ENCODE results near the gene NTRK3. TPM values are rescaled to one million over a fixed set of nuclear protein-coding genes. Genes with fewer than 3 reads are reported as not detected.
A peak's percentile ranks its signal among the peaks of the same experiment; 100 is the strongest.

NTRK3 gene
- total RNA-seq (2014; rRNA removed; shearing (Covaris generic)): 2.3 and 3.5 TPM in 2 replicates

DNA sequence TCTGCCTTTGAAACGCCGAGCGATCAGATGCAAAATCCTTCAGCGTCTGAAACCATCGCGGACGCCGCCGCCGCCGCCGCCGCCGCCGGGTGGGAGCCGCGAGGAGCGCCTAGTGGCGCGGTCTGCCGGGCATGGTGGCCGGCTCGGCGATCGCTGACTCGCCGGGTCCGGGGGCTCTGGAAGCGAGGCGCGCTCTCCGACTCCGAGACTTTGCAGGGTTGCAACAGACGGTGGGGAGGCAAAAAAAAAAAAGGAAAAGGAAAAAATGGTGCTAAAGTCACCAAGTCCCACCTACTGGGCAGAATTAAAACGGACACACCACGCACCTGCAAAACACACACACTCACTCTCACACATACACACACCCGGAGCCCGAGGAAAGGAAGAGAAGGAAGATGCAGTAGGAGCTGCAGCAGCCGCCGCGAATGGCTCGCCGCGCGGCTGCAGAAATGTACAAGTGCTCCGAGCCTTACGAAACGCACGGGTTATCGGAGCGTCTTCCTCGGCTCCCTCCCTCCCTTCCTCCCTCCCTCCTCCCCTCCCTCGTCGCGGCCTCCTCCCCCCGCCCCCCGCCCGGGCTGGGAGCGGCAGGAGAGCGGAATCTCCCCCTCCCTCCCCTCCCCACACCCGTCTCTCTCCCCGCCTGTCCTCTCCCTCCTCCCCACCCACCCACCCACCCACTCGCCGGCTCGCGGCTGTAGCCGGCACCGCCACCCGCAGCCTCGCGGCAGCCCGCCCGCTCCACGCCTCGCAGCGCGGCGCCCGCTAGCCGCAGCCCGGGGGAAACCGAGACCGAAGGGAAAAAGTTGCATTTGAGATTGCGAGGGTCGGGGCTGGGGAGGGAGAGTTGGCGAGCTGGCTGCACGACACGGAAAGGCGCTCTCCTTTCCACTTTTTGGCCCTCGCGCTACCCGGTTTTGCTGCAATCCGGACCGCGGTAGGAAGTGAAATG lies at the start of gene NTRK3:
NTRK3 (minus strand) TSS at position 461 of the 952 bp plus-strand sequence. CDS start 586 bp downstream, outside the sequence.
- DNase-seq: peak; percentile 93
- Histone ChIP-seq H3K36me3 (replicated peaks; ENCODE audit: control insufficient read depth, insufficient read depth, low read length) (no peaks in the 10 kb centered on the region), H3K4me3 (ENCODE audit: insufficient read depth, low read depth, low read length) (peak within 1 kb of the TSS; percentile 74), H3K27me3 (ENCODE audit: control insufficient read depth, insufficient read depth, low read length) (peaks cover 46% of the 10 kb centered on the region)

DNA sequence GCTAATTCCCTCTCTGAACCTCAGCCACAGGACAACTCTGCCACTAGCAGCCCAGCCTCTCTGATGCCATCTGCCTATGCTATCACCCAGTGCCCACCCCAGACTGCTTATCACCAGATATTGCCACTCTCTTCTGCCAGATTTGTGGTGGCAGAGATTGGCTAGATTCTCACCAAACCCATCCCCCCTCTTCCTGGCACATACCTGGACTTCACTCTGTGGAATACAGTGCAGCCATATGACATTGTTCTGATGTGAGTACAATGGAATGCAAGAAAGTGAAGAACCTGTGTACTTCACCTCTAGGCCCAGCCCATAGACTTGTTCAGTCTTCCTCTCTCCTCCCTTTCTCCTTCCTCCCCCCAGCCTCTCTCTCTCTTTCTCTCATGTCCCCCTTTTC lies 46.9 kb upstream of the NTRK3 start:
- no peaks in the 10 kb centered on the region; the same call in 1 of the 2 replicates for H3K27me3 ChIP-seq (ENCODE audit: control insufficient read depth, insufficient read depth, low read length)
- no peak overlapping the region for H3K4me3 ChIP-seq (ENCODE audit: insufficient read depth, low read depth, low read length)
- H3K36me3 ChIP-seq (replicated peaks; ENCODE audit: control insufficient read depth, insufficient read depth, low read length): no peaks in the 10 kb centered on the region
- no peak for DNase-seq

DNA sequence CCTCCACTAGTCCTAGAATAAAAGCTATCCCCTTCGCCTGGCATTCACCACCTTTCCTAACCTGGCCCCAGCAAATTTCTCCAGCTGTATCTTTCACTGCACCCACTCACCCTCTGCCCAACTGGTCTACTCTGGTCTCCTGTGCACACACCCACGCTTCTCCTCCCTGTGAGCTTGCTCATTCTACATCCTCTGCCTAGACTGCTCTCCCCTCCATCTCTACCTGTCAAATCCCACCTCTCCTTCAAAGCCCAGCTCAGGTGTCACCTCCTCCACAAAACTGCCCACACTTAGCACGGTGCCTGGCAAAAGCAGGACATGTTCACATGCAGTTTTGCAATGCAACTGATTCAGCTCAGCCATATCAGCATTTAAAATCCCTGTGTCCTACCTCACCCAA lies 45.8 kb upstream of the NTRK3 start:
- Histone ChIP-seq H3K36me3 (replicated peaks; ENCODE audit: control insufficient read depth, insufficient read depth, low read length) (no peaks in the 10 kb centered on the region), H3K27me3 (ENCODE audit: control insufficient read depth, insufficient read depth, low read length) (no peaks in the 10 kb centered on the region; the same call in 1 of the 2 replicates), H3K4me3 (ENCODE audit: insufficient read depth, low read depth, low read length) (no peak overlapping the region)
- no peak for DNase-seq

DNA sequence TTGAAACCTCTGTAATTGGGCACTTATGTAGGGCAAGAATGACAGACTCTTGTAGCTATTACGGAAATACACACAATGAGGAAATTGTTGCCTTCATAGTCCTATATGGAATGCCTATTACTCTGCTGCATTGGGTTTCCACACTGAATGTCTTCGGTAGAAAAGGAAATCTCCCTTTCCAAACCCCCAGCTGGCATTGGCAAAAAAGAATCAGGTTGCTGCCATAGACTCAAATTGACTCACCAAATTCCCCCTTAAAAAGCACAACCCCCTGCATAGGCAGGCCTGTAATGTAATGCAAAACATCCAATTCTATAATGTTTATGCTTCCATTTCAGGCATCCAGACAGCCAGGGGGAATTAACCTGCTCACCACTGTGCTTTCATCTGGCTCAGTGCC lies 44.8 kb upstream of the NTRK3 start:
- H3K27me3 ChIP-seq (ENCODE audit: control insufficient read depth, insufficient read depth, low read length): no peaks in the 10 kb centered on the region; the same call in 1 of the 2 replicates
- H3K4me3 ChIP-seq (ENCODE audit: insufficient read depth, low read depth, low read length): no peak overlapping the region
- peak; percentile 9 for DNase-seq
- no peaks in the 10 kb centered on the region for H3K36me3 ChIP-seq (replicated peaks; ENCODE audit: control insufficient read depth, insufficient read depth, low read length)

DNA sequence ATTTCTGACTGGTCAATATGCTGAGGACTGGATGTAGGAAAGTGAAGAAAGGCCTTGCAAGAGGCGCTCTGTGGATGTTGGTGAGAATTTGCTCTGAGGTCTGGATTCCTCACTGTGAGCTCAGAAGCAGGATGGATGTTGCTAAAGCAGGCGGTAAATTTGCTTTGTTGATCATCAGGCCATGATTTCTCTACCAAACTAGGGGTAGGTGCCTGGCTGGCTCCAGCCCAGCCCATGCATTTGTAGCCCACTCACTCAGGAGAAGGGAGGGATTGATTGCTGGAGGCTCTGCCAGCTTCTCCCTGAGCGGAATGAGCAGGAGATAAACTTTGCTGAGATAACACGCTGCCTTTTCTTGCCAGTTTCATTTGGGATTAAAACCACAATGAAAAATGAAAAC lies 44.3 kb upstream of the NTRK3 start:
- peak; percentile 9 for DNase-seq
- Histone ChIP-seq H3K4me3 (ENCODE audit: insufficient read depth, low read depth, low read length) (no peak overlapping the region), H3K27me3 (ENCODE audit: control insufficient read depth, insufficient read depth, low read length) (no peaks in the 10 kb centered on the region; the same call in 1 of the 2 replicates), H3K36me3 (replicated peaks; ENCODE audit: control insufficient read depth, insufficient read depth, low read length) (no peaks in the 10 kb centered on the region)

DNA sequence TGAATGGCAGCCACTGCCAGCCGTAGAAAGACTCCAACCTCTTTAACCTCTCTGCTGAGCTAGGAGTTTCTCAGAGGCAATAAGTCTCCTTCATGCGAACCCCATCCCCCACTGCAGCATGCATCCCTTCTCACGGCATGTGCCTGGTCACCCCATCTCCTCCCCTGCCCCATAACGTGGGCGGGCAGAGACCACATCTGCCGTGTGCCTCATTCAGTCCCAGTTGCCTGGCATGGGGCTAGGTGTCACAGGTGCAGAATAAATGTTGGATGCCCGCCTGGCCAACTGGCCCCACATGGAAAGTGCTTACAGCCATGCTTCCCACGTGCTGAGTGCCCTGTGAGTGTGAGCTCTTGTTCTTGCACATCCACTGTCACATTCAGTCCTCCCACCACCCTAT lies 43.5 kb upstream of the NTRK3 start:
- peak; percentile 13 for DNase-seq
- H3K36me3 ChIP-seq (replicated peaks; ENCODE audit: control insufficient read depth, insufficient read depth, low read length): no peaks in the 10 kb centered on the region
- H3K27me3 ChIP-seq (ENCODE audit: control insufficient read depth, insufficient read depth, low read length): no peaks in the 10 kb centered on the region; the same call in 1 of the 2 replicates
- H3K4me3 ChIP-seq (ENCODE audit: insufficient read depth, low read depth, low read length): no peak overlapping the region

DNA sequence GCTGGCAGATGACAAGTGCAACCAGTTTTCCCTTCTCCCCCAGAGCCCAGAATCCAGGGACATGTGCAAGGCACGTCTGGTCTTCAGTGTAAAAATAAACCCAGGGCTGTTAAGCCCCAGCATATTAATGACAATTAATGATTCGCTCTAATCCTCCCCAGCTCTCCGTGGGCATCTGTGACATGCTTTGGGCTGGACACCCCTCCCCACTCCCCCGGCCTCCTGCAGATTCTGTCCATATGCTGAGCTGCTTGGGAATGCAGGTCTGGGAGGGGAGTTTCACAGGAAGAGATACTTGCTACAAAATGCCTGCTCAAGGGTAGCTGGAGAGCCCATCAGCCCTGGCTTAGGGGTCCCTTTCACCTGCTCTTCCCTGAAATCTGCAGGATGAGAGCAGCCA lies 43.0 kb upstream of the NTRK3 start:
- no peak overlapping the region for H3K4me3 ChIP-seq (ENCODE audit: insufficient read depth, low read depth, low read length)
- no peaks in the 10 kb centered on the region; the same call in 1 of the 2 replicates for H3K27me3 ChIP-seq (ENCODE audit: control insufficient read depth, insufficient read depth, low read length)
- no peaks in the 10 kb centered on the region for H3K36me3 ChIP-seq (replicated peaks; ENCODE audit: control insufficient read depth, insufficient read depth, low read length)
- peak; percentile 55 for DNase-seq

DNA sequence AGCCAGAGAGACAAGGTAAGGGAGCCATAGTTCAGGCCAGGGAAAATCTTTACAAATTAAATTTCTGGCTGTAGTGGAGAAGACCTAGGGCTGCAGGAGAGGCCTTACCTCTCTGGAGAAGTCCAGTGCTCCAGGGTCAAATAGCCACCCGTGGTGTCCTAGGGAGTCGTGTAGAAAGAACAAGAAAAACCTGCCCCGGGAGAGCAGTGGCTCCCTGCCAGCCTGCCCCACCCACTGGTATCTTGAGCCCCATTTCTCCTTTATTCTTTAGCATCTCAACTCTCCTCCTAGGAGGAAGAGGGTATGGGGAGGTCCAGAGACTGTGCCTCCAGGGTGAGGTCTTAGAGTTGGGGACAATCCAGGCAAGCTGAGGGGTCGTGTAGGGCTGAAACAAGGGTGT lies 32.1 kb upstream of the NTRK3 start:
- Histone ChIP-seq H3K36me3 (replicated peaks; ENCODE audit: control insufficient read depth, insufficient read depth, low read length) (no peaks in the 10 kb centered on the region), H3K27me3 (ENCODE audit: control insufficient read depth, insufficient read depth, low read length) (peaks cover 2% of the 10 kb centered on the region; the same call in 1 of the 2 replicates), H3K4me3 (ENCODE audit: insufficient read depth, low read depth, low read length) (no peak overlapping the region)
- no peak for DNase-seq

DNA sequence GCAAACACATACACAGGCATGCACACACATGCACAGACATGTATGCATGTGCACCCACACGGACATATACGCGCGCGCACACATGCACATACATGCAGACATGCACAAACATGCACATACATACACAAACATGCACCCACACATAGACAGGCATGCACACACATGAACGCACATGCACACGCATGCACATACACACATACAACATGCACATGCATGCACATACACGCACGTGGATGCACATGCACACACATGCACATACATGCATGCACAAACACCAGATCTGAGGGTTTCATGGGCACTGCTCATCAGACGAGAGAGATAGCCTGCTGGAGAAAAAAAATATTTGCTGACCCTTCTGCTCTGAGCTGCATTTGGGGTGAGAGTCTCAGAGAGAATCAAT lies 31.7 kb upstream of the NTRK3 start:
- no peak for DNase-seq
- Histone ChIP-seq H3K36me3 (replicated peaks; ENCODE audit: control insufficient read depth, insufficient read depth, low read length) (no peaks in the 10 kb centered on the region), H3K4me3 (ENCODE audit: insufficient read depth, low read depth, low read length) (no peak overlapping the region), H3K27me3 (ENCODE audit: control insufficient read depth, insufficient read depth, low read length) (peaks cover 2% of the 10 kb centered on the region; the same call in 1 of the 2 replicates)

DNA sequence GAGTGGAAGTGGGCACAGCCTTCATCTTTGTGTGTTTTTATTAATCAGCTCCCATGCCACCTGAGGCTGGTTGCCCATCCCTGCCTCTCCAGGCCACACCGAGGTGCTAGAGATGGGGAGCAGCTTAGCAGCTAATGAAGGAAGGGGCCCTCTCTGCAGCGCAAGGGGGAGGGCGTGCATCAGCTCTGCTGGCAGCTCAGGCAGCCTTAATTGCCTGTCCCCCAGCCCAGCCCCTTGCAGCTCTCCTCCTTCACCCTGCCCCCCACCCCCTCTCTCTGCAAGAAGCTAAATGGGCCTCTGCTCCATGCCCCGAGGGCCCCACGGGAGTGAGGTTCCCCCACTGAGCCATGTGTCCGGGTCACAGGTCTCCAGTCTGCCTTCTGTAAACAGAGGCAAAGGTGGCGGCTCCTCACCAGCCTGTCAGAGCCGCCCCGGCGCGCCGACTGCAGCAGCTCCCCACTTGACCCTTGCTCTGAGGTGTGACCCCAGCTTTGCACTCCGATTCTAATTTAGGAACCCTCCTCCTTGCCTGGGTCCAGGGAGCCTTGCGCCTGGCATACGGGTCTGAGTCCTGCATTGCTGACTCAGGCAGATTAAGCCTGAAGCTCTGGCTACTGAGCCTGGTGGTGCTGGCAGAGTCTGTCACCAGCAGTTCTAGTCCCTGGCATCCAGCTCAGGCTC lies 27.9 kb upstream of the NTRK3 start:
- H3K27me3 ChIP-seq (ENCODE audit: control insufficient read depth, insufficient read depth, low read length): peaks cover 4% of the 10 kb centered on the region; the same call in 1 of the 2 replicates
- no peaks in the 10 kb centered on the region for H3K36me3 ChIP-seq (replicated peaks; ENCODE audit: control insufficient read depth, insufficient read depth, low read length)
- H3K4me3 ChIP-seq (ENCODE audit: insufficient read depth, low read depth, low read length): no peak overlapping the region
- peak; percentile 54 for DNase-seq

DNA sequence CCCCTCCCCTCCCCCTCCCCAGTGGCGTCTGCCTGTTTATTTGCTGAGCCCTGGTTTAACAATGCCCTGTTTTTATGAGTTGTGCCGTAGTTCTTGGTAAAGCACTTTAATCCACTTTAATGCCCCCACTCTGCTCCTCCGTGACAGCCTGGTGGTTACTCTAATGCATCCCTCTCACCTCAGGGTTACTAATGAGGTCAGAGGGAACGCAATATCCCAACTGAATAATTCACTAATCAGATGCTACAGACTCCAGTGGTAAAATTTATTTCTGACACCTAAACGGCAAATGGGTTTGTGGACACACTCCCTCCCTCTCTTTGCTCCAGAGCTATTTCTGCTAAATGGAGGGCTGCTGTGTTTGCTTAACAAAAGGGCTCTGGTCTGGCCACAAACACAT lies 26.1 kb upstream of the NTRK3 start:
- DNase-seq: no peak
- H3K4me3 ChIP-seq (ENCODE audit: insufficient read depth, low read depth, low read length): no peak overlapping the region
- H3K36me3 ChIP-seq (replicated peaks; ENCODE audit: control insufficient read depth, insufficient read depth, low read length): no peaks in the 10 kb centered on the region
- H3K27me3 ChIP-seq (ENCODE audit: control insufficient read depth, insufficient read depth, low read length): peaks cover 6% of the 10 kb centered on the region; the same call in 1 of the 2 replicates

DNA sequence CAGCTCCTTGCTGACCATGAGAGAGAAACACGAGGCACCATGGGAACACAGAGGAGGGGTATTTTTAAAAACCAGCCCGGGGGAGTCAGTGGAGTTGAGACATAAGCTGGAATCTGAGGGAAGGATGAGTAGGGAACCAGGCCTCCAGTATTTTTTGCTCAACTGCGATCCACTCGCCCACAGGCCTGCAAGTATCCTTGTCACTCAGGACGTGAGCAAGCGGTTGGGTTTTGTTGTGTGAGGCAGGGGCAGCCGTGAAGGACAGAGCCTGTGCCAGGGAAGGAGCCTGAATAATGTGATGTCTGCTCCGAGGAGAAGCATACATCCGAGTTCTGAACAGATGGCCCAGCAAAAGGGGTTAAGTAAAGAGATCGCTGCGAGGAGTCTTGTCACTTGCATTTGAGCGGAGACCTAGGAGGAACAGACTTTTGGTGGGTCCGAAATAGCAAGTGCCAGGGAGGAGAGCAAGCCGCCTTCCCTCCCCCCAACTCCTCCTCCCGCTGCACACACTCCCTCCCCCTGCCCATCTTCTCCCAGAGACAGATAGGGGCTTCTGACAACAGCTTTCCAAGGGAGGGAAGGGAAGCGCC lies 20.4 kb upstream of the NTRK3 start:
- Histone ChIP-seq H3K27me3 (ENCODE audit: control insufficient read depth, insufficient read depth, low read length) (peaks cover 2% of the 10 kb centered on the region; the same call in 1 of the 2 replicates), H3K36me3 (replicated peaks; ENCODE audit: control insufficient read depth, insufficient read depth, low read length) (no peaks in the 10 kb centered on the region), H3K4me3 (ENCODE audit: insufficient read depth, low read depth, low read length) (no peak overlapping the region)
- no peak for DNase-seq

DNA sequence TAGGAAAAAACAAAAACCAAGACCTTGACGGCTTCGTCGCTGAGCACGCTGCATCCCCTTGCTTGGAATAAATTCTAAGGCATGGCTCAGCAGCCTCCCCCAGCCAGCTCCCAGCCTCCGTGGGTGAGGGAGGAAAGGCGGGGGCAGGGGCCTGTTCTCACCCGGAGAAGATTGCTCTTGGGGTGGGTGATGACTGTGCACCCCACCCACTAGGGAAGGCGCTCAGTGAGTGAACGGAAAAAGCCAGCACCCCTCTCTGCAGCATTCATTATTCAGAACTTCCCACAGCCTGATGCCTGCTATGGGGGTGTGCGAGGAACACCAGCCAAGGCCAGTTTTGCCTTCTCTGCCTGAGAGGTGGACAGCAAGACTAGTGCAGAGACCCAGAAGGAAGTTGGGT lies 19.3 kb upstream of the NTRK3 start:
- Histone ChIP-seq H3K36me3 (replicated peaks; ENCODE audit: control insufficient read depth, insufficient read depth, low read length) (no peaks in the 10 kb centered on the region), H3K4me3 (ENCODE audit: insufficient read depth, low read depth, low read length) (no peak overlapping the region), H3K27me3 (ENCODE audit: control insufficient read depth, insufficient read depth, low read length) (peaks cover 2% of the 10 kb centered on the region; the same call in 1 of the 2 replicates)
- DNase-seq: no peak
